SK-N-MC (cell line): ENCODE data around the gene TACSTD2.

Experiments used
- EZH2 ChIP-seq: fragments of 200-600 bp; sonication (generic); IDR thresholded peaks from one replicate; pipeline ENCODE4 v1.6.1; 2017; ENCODE audit warnings: antibody characterized with exemption
- POLR2AphosphoS5 ChIP-seq: IDR thresholded peaks from 2 replicates; pipeline ENCODE4 v1.6.1; 2012; ENCODE audit warnings: mild to moderate bottlenecking, low read depth, low read length, borderline replicate concordance

- TF ChIP-seq EZH2 (no peak), POLR2AphosphoS5 (no peak)
These were observed 4.6 kb upstream of the TACSTD2 start for GRCh38 chr1:58581641-58582040.
